BJ (cell line): ENCODE measurements around the gene BLTP3A. TPM values are rescaled to one million over a fixed set of nuclear protein-coding genes. Genes with fewer than 3 reads are reported as not detected.
A peak's percentile ranks its signal among the peaks of the same experiment; 100 is the strongest.
"Not testable (repeated sequence)": the region's sequence is repeated elsewhere in the genome, so short reads cannot be mapped to it uniquely, and the experiment has no call there.

Source experiments
- CTCF ChIA-PET: fragments of 350-600 bp; formaldehyde crosslinking; extraction: SDS; loops from one replicate; lab custom pipeline; 2021; ENCODE audit warnings: antibody characterized with exemption, inconsistent platforms; lab: Yijun Ruan, JAX
- POLR2A ChIA-PET: fragments of 300-600 bp; sonication (Branson Sonifier 250); formaldehyde crosslinking; extraction: SDS; loops from one replicate; lab custom pipeline; 2021; ENCODE audit warnings: antibody characterized with exemption; lab: Charles Lee
- DNase-seq: peaks from one replicate; pipeline ENCODE4 v3.0.0-alpha.2; 2011; ENCODE audit warnings: low read depth
- H3K27me3 ChIP-seq: 2 replicates; pipeline ENCODE4 v1.6.0; 2011; ENCODE audit warnings: low read length; ENCODE audit not compliant: control insufficient read depth, insufficient read depth
- H3K36me3 ChIP-seq: 2 replicates; pipeline ENCODE4 v1.5.1; 2011; ENCODE audit warnings: low read length; ENCODE audit not compliant: control insufficient read depth, insufficient read depth
- H3K4me3 ChIP-seq: 2 replicates; pipeline ENCODE4 v1.5.1; 2011; ENCODE audit warnings: low read depth, mild to moderate bottlenecking, control low read depth, low read length
- CTCF ChIP-seq: IDR thresholded peaks from 2 replicates; pipeline ENCODE4 v1.5.1; 2011; ENCODE audit warnings: low read depth, mild to moderate bottlenecking, control low read depth, inconsistent platforms, low read length, moderate library complexity; ENCODE audit not compliant: insufficient read depth
- polyA plus RNA-seq: library from polyadenylated mRNA; depleted of rRNA; stranded (reverse); fragments of >200 nt; gene quantifications from 2 replicates; pipeline ENCODE4 v1.2.3, GENCODE V29; 2011

The BLTP3A gene
- polyA plus RNA-seq, 1 experiment, result 18.4 TPM

- CTCF ChIA-PET, result no interaction called here
- H3K36me3 ChIP-seq, result peaks cover 12% of the 10 kb centered on the region
These were observed 23.7 kb upstream of the BLTP3A start for GRCh38 chr6:34768148-34768547.

GRCh38 chr6:34771727-34772126, 20.2 kb upstream of the BLTP3A start:
- CTCF ChIA-PET, result no interaction called here
- POLR2A ChIA-PET, result interaction anchor here (0.6 kb wide), 1 partner anchor 15 kb away, joined by 3 read pairs; no protein-coding TSS in a partner anchor
- TF ChIP-seq CTCF, result no peak
- Histone ChIP-seq H3K36me3 (peaks cover 10% of the 10 kb centered on the region), H3K4me3 (no peak overlapping the region), H3K27me3 (no peaks in the 10 kb centered on the region)
- DNase-seq, result peak; percentile 35

More at GRCh38 chr6:34768148-34768547, 23.7 kb upstream of the BLTP3A start:
- DNase-seq, result no peak
- TF ChIP-seq CTCF, result no peak
- no peak overlapping the region for H3K4me3 ChIP-seq
- H3K27me3 ChIP-seq, result no peaks in the 10 kb centered on the region
- POLR2A ChIA-PET, result no interaction called here

- ChIA-PET POLR2A (no interaction called here), CTCF (no interaction called here)
- no peaks in the 10 kb centered on the region for H3K27me3 ChIP-seq
- H3K36me3 ChIP-seq, result peaks cover 9% of the 10 kb centered on the region
- no peak for TF ChIP-seq CTCF
- no peak for DNase-seq
- H3K4me3 ChIP-seq, result no peak overlapping the region
These were observed 18.9 kb upstream of the BLTP3A start for GRCh38 chr6:34772940-34773339.

GRCh38 chr6:34773916-34774315, 18.0 kb upstream of the BLTP3A start:
- CTCF ChIA-PET, result no interaction called here
- Histone ChIP-seq H3K27me3 (no peaks in the 10 kb centered on the region), H3K36me3 (peaks cover 5% of the 10 kb centered on the region), H3K4me3 (no peak overlapping the region)
- DNase-seq, result no peak
- POLR2A ChIA-PET, result no interaction called here
- TF ChIP-seq CTCF, result no peak

GRCh38 chr6:34774967-34775366, 16.9 kb upstream of the BLTP3A start:
- Histone ChIP-seq H3K4me3 (no peak overlapping the region), H3K36me3 (peaks cover 4% of the 10 kb centered on the region; the same call in 1 of the 2 replicates), H3K27me3 (no peaks in the 10 kb centered on the region)
- DNase-seq, result no peak
- ChIA-PET POLR2A (no interaction called here), CTCF (no interaction called here)
- TF ChIP-seq CTCF, result no peak

GRCh38 chr6:34785375-34785774, 6.5 kb upstream of the BLTP3A start:
- POLR2A ChIA-PET, DNase-seq, H3K27me3 ChIP-seq, H3K36me3 ChIP-seq, H3K4me3 ChIP-seq, CTCF ChIA-PET: not testable (repeated sequence)

GRCh38 chr6:34787152-34787551, 4.7 kb upstream of the BLTP3A start:
- H3K36me3 ChIP-seq, H3K27me3 ChIP-seq, DNase-seq, CTCF ChIA-PET, POLR2A ChIA-PET, H3K4me3 ChIP-seq: not testable (repeated sequence)
